Smooth muscle cell of the umbilical artery (primary cell): ENCODE results near the gene RHBDD3. TPM values are rescaled to one million over a fixed set of nuclear protein-coding genes. Genes with fewer than 3 reads are reported as not detected.

Source experiments
- total RNA-seq: library from RNA; depleted of rRNA; stranded (reverse); fragments of >200 nt; gene quantifications from 2 replicates; pipeline ENCODE4 v1.2.3, GENCODE V29; 2014

Gene RHBDD3
- 17.2 and 27.6 TPM in 2 replicates for total RNA-seq

GRCh38 chr22:29267858-29268510, at the start of gene RHBDD3, which contains the start of gene EWSR1:
Gene RHBDD3 (minus strand): TSS chr22:29267981. CDS start chr22:29265626, 2,355 bp downstream.
Gene EWSR1 (plus strand): TSS chr22:29268268. CDS start chr22:29268337, 69 bp downstream.

GRCh38 chr22:29315286-29316140, 47.7 kb upstream of the RHBDD3 start, which contains the start of gene RASL10A:
Gene RASL10A (minus strand): TSS chr22:29315697. CDS start chr22:29315246, 451 bp downstream.

GRCh38 chr22:29306175-29306834, 38.5 kb upstream of the RHBDD3 start, which contains the start of gene GAS2L1:
Gene GAS2L1 (plus strand): TSS chr22:29306650. CDS start chr22:29308106, 1,456 bp downstream.

Other genes starting within 250 kb of the RHBDD3 start
- gene C22orf31, start 206.2 kb downstream of the RHBDD3 start, total RNA-seq = not detected in 2 replicates
- gene KREMEN1, start 194.9 kb downstream of the RHBDD3 start, total RNA-seq = 3.4 and 4.2 TPM in 2 replicates
- not detected in 2 replicates for gene EMID1, start 62.1 kb downstream of the RHBDD3 start, total RNA-seq
- 95.6 and 150 TPM in 2 replicates for gene EWSR1, start 287 bp upstream of the RHBDD3 start, total RNA-seq
- 7.4 and 17.1 TPM in 2 replicates for gene GAS2L1, start 38.7 kb upstream of the RHBDD3 start, total RNA-seq
- not detected in 2 replicates for gene RASL10A, start 47.7 kb upstream of the RHBDD3 start, total RNA-seq
- 49.6 and 85.1 TPM in 2 replicates for gene AP1B1, start 120.6 kb upstream of the RHBDD3 start, total RNA-seq
- gene RFPL1, start 170.6 kb upstream of the RHBDD3 start, total RNA-seq = not detected in 2 replicates
- gene NEFH, start 212.2 kb upstream of the RHBDD3 start, total RNA-seq = 0.59 and 1.0 TPM in 2 replicates